Neural cell (in vitro differentiated cells): ENCODE measurements around the gene MED12.

Source experiments
- EZH2 ChIP-seq: fragments of 200-600, 300-800 bp; shearing (Covaris generic), sonication (generic); IDR thresholded peaks from 2 replicates; pipeline ENCODE4 v1.6.1; 2014; ENCODE audit warnings: antibody characterized with exemption, low read length, borderline replicate concordance, mild to moderate bottlenecking; ENCODE audit not compliant: insufficient read depth, poor library complexity, severe bottlenecking
- TF ChIP-seq, protein P1 (sequence below): fragments of 450-650 bp; IDR thresholded peaks from 2 replicates; pipeline ENCODE4 v1.5.1; 2014; ENCODE audit warnings: antibody characterized with exemption, mild to moderate bottlenecking, moderate library complexity; ENCODE audit not compliant: poor library complexity, severe bottlenecking

DNA sequence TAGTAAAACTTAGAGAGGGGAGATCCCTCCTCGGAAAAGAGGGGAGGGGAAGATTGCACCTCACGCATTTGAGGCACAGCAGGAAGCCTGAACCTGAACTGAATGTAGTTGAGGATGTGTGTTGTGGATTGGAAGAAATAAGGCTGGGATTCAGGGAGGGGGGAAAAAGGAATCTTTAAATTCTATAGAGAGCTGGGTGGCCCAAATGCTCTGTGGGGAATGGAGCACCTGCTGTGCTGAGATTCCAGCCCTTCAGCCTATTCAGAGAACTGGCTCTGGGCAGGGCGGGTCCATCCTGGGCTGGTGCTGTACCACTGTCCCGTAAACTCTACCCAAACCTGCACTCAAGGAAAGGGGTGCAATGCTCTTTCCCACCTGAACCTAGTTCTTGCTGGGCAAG lies 18.7 kb upstream of the MED12 start:
- TF ChIP-seq EZH2 = no peak
- TF ChIP-seq, protein P1, sequence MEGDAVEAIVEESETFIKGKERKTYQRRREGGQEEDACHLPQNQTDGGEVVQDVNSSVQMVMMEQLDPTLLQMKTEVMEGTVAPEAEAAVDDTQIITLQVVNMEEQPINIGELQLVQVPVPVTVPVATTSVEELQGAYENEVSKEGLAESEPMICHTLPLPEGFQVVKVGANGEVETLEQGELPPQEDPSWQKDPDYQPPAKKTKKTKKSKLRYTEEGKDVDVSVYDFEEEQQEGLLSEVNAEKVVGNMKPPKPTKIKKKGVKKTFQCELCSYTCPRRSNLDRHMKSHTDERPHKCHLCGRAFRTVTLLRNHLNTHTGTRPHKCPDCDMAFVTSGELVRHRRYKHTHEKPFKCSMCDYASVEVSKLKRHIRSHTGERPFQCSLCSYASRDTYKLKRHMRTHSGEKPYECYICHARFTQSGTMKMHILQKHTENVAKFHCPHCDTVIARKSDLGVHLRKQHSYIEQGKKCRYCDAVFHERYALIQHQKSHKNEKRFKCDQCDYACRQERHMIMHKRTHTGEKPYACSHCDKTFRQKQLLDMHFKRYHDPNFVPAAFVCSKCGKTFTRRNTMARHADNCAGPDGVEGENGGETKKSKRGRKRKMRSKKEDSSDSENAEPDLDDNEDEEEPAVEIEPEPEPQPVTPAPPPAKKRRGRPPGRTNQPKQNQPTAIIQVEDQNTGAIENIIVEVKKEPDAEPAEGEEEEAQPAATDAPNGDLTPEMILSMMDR = no peak
